Endometrial microvascular endothelial cells (primary cell): ENCODE data around the gene ARHGAP30. TPM values are rescaled to one million over a fixed set of nuclear protein-coding genes. Genes with fewer than 3 reads are reported as not detected.
"Not testable (repeated sequence)": the region's sequence is repeated elsewhere in the genome, so short reads cannot be mapped to it uniquely, and the experiment has no call there.

Source experiments
- in situ Hi-C: cut with HindIII; loops from 2 replicates; pipeline ENCODE4 v1.10.0; 2017; ENCODE audit warnings: low sequenced_read_pairs, low pct_unique_long_range_greater_than_20kb; ENCODE audit errors: inconsistent ontology term
- total RNA-seq: library from RNA; depleted of rRNA; stranded (reverse); fragments of >200 nt; gene quantifications from one replicate; pipeline ENCODE4 v1.2.3, GENCODE V29; 2015; ENCODE audit errors: inconsistent ontology term

ARHGAP30 gene
- total RNA-seq, 1 donor from 2014 or later, result not detected

DNA sequence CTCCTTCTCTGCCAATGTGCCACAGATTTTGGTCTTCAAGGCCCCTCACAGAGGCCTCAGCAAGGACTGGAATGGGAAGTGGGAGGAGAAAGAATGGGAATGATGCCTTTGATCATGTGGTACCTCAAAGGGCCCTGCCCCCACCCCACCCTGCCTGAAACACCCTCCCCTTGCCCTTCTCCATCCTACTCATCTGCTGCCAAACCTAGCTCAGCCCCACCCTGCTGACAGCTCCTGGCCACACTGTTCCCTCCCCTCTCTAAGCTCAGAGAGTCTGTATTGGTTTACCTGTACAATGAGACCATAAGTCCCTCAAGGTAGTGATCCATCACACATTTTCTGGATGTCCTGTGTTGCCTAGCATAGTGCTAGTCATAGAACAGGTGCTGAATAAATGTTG is 6.7 kb upstream of the ARHGAP30 start:
- in situ Hi-C loops, result no loop called here

DNA sequence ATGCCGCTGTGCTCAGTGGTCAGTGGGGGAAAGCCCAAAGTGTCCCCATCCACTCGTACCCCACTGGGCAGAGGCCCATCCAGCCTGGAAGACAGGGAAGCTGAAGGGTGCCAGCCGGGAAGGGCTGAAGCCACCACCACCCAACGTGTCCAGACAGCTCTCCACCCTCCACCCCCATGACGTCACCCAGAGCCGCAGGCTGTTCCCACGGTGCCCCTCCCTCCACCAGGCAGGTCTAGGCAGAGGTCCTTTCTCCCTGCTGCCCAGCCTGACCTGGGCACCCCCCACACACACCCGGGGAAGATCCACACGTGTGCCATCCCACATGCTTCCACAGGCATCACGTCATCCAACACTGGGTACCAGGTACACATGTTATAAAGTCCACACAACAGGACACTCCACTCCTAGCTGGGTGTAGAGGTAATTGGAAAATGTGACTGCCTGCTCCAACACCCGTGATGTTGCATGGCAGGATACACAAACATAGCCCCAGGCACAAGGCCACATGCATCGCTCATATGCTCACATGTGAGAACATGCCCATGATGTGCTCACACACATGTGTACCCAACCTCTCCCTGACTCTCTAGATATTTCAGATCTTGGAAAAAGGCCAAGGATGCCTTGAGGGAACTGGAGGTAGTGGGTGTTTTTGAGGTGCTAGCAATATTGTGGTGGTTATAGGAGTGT is 5.1 kb upstream of the ARHGAP30 start:
- in situ Hi-C loops, result no loop called here

DNA sequence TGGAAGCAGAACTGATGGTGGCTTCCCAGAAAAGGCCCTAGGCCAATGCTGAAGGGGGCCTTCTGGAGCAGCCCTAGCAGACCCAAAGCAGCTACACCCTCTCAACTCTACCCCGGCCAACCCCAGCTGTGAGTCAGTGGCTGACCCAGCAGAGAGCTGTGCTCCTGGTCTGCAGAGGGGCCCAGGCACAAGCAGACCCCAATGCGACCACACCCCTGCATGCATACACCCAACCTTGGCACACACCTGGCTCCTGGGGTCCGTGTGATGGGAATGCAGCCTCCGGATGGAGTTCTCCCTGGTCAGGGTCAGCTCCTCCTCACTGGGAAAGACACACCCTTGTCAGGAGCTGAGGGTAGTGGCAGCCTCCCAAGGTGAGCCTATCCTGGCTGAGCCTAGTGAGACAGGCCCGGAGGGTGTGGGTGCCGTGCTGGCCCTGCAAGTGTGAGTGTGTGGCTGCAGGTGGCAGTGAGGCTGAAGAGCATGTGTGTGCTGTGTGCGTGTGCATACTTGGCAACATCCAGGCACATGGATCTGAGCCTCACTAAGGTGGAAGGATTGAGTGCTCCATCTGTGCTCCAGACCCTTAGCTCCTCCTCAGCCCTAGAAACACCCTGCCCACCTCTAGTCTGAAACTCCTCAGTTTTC is 3.9 kb upstream of the ARHGAP30 start:
- in situ Hi-C loops, result no loop called here

DNA sequence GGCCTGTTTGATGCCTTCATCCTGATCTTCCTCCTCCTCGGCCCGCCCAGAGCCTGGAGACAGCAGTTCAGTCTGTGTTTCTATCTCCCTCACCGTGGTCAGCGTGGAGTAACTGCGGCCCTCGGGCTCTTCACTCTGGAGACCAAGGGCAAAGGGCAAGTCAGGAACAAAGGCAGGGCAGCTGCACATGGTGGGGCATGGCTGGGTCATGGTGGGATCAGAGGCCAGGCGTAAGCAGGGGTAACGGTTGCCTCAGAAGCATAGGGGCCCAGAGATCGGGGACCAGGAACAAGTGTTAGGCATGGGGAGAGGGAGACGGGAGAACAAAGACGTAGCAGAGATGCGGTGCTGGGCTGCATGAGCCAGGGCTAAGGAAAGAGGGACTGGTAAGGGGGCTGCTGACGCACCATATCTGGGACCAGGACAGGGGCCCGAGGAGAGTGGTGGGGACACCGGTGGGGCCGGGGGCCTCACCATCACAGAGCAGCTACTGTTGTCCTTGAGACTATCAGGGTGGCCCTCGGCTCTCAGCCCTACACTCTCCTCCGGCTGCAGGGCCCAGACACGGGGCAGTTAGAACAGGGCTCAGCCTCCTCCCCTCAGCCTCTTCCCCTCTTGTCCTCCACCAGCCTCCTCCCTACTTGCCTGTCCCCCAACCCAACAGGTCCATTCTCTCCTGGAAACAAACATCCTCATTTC is 3.2 kb upstream of the ARHGAP30 start:
- in situ Hi-C loops, result no loop called here

DNA sequence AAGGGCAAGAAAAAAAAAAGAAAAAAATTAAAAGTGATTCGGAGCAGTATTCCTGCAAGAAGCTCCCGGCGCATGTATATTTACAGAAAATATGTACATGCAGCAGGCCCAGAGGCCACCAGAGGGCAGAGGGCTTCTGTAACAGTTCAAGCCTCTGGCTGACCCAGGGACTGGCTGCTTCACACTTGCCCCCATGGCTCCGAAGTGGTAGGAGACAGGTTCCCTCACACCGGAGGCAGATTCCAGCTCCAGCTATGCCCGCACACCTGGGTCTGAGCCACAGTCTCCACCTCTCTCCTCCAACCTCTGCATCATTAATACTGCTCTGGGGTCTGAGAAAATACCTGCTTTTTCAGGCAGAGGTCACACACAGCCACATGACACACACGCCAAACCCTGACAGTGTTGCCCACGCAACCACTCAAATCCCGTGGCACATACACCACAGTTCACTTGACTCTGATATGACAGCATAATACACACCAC is 2.2 kb upstream of the ARHGAP30 start:
- in situ Hi-C loops, result no loop called here

DNA sequence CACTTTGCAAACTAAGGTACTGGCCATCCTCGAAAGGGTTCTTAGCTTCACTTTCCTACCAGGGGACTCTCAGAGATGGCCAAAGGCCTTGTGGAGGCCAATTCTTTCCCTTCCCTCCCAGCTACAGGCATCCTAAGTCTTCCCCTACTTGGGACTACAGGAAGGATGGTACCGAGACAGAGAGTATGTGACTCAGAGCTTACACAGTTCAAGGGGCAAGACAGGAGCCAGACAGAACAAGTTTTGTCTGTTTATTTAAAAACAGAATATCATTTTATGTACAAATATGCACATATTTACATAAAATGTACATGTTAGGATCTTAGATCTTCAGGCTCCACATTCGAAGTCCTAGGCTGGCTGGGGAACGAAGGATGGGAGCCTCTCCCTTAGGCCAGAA is 1.1 kb upstream of the ARHGAP30 start:
- in situ Hi-C loops, result no loop called here

DNA sequence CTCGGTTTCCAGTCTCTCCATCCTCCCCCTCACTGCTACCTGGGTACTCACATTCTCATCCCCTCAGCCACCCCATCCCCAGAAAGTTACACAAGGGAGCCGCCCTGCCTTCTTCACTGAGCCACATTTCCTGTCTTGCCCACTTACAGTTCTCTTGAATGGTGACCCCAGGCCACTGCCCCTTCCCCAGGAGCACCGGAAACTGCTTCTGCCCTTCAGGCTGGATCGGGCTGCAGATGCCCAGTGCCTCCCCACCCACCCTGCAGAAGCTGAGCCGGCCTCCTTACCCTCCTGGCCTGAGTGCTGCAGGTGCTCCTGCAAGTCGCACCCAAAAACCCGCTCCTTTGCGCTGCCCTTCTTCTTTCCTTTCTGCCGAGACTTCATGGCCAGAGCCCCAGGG is 450 bp downstream of the ARHGAP30 start:
- in situ Hi-C loops, result no loop called here

DNA sequence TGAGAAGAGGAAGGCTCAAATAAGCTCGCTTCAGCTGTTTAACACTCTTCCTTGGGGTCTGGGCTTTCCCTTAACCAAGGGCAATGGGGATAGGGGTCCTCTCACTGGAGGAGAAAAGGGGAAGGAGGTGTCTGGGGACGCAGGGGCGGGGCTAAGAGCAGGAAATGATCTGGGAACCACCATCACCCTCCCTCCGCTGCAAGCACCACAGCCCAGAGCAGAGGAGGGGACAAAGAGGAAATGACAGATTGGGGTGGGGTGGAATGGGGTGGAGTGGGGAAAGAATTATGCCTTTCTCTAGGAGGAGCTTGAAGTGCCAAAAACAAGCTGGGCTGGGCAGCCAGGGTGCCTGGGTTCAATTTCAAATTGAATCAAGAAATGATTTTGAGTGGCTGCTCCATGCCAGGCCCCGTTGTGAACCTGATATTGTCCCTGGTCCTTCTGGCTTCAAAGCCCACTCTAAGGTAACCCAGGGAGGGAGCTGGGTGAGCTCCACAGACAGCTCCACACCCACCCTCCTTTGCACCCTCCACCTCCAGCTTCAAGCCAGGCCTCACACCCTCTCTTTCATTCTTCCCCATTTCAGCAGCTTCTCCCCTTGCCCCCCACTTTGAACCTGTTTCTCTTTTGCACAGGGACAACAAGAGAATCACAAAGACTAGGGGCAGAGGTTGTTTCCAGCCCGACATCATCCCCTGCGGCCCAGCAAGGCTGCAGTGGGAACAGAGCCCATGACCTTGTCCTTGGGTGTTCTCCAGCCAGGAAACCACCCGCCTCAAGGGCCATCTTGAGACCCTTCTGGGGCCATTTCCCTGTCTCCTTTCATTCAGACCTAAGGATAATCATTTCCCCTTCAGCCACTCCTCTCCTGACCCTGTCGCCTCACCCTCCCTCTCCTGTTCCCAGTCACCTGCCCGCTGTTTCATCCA is 1.1 kb downstream of the ARHGAP30 start:
- in situ Hi-C loops, result no loop called here

DNA sequence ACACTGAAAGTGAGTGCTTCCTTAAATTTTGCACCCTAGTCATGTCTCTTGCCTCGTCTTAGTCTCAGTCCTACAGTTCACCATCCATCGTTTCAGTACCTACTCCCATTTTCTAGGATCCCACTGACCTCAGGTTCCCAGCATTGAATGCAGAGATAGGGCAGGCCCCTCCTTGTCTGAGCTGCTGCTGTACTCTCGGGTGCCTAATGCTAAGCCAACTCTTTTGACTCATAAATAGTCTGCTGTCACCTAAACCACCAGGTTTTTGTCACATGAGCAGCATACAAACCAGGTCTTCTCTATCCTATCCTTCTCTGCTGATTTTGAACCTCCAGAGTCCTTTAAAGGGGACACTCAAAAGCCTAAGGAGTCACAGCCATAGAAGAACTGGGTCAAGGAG is 3.0 kb downstream of the ARHGAP30 start:
- in situ Hi-C loops, result no loop called here

DNA sequence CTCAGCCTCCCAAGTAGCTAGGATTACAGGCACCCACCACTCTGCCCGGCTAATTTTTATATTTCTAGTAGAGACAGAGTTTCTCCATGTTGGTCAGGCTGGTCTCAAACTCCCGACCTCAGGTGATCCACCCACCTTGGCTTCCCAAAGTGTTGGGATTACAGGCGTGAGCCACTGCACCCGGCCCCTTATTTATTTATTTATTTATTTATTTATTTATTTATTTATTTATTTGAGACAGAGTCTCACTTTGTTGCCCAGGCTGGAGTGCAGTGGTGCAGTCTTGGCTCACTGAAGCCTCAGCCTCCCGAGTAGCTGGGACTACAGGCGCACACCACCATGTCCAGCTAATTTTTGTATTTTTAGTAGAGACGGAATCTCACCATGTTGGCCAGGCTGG is 4.0 kb downstream of the ARHGAP30 start:
- in situ Hi-C loops, result not testable (repeated sequence)

DNA sequence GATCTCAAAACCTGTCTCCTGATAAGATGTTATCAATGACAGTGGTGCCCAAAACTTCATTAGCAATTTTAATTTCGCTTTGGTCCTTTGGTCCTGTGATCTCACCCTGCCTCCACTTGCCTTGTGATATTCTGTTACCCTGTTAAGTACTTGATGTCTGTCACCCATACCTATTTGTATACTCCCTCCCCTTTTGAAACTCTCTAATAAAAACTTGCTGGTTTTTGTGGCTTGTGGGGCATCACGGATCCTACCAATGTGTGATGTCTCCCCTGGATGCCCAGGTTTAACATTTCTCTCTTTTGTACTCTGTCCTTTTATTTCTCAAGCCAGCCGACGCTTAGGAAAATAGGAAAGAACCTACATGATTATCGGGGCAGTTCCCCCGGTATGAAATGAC is 5.8 kb downstream of the ARHGAP30 start:
- in situ Hi-C loops, result not testable (repeated sequence)

DNA sequence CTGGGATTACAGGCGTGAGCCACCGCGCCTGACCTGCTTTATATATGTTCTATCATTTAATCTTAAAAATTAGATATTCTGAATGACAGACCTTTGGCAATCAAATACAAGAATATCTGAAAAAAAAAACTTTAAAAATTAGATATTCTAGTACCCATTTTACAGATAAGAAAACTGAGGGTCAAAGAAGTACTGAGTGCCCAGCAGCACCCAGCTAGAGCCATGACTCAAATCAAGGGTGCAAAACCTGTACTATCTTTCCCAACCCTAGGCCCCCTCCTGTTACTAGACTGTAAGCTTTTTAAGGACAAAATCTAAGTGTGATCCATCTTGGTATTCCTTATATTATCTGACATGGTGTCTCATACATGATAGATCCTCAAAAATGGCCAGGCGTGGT is 8.3 kb downstream of the ARHGAP30 start:
- in situ Hi-C loops, result no loop called here

DNA sequence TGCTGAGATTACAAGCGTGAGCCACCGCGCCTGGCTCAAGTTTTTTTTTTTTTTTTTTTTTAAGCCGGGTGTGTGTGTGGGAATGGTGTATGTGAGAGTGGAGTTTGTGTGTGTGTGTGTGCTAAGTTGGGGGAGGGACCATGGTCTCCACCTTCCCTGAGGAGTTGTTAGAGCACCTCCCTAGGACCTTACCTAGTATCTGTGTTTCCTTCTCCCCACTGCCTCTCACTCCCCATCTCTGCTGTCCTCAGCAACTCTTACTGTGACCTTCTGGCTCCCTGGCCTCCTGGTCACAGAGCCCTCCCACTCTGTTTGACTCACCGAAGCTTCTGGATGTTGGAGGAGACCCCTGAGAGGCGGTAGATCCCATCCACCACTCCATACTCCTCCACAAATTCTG is 10.4 kb downstream of the ARHGAP30 start:
- in situ Hi-C loops, result no loop called here

DNA sequence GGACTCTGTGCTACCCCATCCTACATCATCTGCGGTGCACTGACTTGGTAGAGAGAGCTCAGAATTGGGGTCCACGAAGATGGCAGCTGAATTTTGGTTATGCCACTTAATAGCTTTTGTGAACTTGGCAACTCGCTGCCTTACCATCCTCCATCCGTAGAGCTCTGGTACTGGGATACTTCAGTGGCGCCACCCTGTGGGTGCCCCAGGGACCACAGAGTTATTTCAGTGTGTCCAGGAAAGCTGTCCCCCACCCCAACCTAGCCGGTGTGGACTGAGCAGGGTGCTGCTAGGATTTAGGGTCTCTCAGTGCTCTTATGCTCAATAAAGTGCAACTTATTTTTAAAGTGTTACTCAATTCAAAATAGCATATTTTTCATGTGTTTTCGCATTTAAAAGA is 14.9 kb downstream of the ARHGAP30 start:
- in situ Hi-C loops, result no loop called here

DNA sequence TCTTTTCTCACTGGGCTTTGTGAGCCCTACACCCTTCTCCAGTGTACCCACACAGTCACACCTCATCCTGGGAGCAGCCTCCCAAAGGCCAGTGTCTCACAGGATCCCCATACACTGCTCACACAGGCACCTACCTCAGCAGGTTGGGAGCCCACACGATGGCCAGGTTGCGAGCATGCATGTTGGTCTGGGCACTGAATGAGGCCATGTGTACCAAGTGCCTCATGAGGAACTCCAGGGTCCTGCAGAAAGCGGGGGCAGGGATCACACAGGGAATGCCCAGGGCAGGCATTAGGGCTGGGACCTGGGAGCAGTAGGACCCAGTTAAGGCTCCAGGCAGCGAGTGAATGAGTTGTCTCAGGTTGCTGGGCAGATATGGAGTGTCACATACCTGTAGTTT is 15.5 kb downstream of the ARHGAP30 start:
- in situ Hi-C loops, result no loop called here

DNA sequence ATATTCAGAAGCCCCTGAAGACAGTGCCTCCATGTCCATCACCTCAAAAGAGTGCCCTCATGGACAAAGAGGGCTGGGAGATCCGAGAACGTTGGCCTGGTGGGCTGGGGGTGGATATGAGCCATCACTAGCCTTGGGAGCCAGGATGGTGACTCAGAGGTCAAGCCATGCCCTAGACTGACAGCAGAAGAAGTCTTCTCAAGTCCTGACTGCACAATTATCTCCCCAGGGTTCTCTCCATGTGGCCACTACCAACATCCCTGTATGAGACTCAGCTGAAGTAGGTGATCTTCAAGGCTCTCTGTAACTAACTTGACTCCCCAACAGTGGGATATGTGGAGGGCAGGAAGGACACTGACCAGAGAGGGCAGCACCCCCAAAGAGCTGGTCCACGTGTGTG is 16.8 kb downstream of the ARHGAP30 start:
- in situ Hi-C loops, result no loop called here

DNA sequence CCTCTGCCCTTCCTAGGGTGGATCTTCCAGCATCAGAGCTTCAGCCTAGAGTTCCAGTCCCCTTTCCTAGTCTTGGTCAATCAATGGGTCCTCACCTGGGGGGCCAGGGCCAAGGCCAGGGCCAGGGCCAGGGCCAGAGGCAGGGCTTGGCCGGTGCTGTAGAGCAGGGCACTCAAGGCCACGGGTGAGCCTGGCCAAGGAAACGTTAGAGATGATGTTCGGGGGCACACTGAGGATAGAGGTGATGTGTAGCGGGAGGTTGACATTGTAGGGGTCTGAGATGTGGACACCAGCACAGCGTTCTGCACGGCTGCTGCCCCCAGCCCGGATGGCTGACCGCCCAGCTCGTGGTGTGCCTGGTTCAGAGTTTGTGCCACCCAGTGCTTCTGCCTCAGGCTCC is 18.5 kb downstream of the ARHGAP30 start:
- in situ Hi-C loops, result no loop called here

DNA sequence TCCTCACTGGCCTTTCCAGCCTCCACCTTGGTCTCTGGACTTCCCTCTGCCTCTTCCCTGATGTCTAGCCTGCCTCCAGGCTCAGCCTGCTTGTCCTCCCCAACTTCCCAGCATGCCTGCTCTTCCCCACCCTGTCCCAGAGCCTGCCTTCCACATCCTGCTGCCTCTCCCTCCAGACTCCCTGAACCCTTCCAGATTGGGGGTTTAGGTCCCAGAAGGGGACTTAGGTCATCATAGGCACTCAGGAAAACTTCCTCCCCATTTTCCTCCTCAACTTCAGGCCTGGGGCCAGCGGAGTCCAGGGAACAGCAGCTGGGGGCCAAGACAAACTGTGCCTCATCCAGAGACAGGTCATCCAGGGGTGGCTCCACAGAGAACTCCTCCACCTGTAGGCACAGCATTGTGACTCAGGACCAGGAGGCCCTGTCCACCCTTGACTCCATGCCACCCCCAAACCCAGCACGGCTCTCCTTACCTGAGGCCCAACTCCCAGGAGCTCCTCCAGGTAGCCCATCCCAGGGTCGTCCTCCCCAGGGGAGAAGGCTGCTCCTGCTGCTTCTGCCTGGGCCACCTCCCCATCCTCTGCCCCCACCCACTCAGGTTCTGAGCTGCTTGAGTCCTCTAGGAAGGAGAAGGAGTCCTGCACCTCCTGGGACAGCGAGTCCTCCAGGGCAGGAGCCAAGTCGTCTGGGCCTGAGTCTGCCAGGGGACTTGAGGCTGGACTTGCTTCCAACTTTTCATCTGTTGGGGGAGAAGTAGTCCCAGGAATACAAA is 20.6 kb downstream of the ARHGAP30 start:
- in situ Hi-C loops, result loop anchor here (10.0 kb wide), 1 partner anchor 46 kb away; the partner anchor contains the start of gene KLHDC9
